Measurements from ENCODE around the gene MEP1B. TPM values are rescaled to one million over a fixed set of nuclear protein-coding genes. Genes with fewer than 3 reads are reported as not detected.

Gene MEP1B
- total RNA-seq, 4 donors from 2014 or later: 2.0 to 32.4 (median 19.9) TPM

DNA sequence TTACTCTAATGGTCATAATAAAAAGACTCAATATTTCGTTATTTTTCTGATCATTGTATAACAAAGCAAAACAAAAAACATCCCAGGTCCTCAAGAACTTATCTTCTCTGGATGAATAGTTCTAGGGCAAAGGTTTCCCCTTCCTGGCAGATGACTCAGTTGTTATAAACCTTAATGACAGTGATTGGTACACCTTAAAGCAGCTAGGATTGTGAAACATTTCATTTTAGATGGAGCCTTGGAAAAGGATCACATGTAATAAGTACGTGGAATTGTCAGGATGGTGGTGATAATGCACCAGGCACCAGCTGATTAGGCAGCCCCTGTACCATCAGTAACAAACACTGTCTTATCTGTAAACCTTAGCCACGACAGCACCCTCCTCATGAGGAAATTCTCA, 47.2 kb downstream of the MEP1B start:
- H3K9me3 ChIP-seq: no peaks in the 10 kb centered on the region
- 34 to 35% methylated on average over 3 of the region's 3 CpGs for WGBS, 2 donors (ENCODE audit: low coverage in 1 of 2)
- DNase-seq: no peak
- no peaks in the 10 kb centered on the region for H3K36me3 ChIP-seq
- H3K4me3 ChIP-seq: no peak overlapping the region
- intact Hi-C loops (cut with DNase I; ENCODE audit: low total_unique reads): no loop called here
- H3K4me1 ChIP-seq: peaks cover 0 to 11% (median 2%) of the 10 kb centered on the region in 4 donors
- peak overlapping the region in 1 of 4 donors; percentile 34 for H3K27ac ChIP-seq
- no peaks in the 10 kb centered on the region for H3K27me3 ChIP-seq
- TF ChIP-seq POLR2A (IDR thresholded peaks at IDR 0.05): no peak
- TF ChIP-seq POLR2AphosphoS5 (IDR thresholded peaks at IDR 0.05): peak in 1 of 3 donors; percentile 18
- in situ Hi-C loops (cut with MboI; ENCODE audit: low pct_ligation_motif_present in 1 of 4, low pct_unique_long_range_greater_than_20kb in 1 of 4, low sequenced_read_pairs in 3 of 4): no loop called here

DNA sequence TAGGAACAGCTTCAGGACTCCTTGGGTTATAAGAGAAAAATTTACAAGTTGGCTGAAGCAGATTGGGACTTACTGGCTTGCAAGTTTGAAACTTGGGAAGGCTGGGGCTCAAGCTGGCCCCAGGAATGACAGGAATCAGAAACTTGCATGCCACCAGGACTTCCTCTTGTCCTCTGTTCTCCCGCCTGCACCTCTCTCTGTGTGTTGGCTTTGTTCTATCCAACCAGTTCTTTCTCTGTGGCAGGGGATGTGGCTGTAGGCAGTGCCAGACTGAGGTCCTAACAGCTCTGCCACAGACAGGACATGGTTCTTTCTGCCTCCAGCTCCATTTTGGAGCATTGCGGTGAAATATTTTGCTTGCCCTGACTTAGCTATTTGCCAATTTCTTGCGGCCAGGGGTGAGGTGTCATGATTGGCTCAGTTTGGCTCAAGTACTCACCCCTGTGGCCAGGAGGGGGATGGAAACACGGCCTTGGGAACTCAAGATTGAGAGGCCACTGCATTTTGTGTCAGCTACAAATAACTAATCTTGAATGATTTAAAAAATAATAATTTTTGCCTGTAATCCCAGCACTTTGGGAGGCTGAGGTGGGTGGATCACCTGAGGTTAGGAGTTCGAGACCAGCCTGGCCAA, 48.9 kb downstream of the MEP1B start:
- Histone ChIP-seq H3K36me3 (no peaks in the 10 kb centered on the region), H3K27ac (no peak overlapping the region), H3K27me3 (no peaks in the 10 kb centered on the region), H3K4me3 (no peak overlapping the region), H3K4me1 (peaks cover 0 to 11% (median 2%) of the 10 kb centered on the region in 4 donors), H3K9me3 (no peaks in the 10 kb centered on the region)
- no peak for DNase-seq
- in situ Hi-C loops (cut with MboI; ENCODE audit: low pct_ligation_motif_present in 1 of 4, low pct_unique_long_range_greater_than_20kb in 1 of 4, low sequenced_read_pairs in 3 of 4) (no loop called here), intact Hi-C loops (cut with DNase I; ENCODE audit: low total_unique reads) (no loop called here)
- TF ChIP-seq POLR2AphosphoS5 (IDR thresholded peaks at IDR 0.05) (no peak), POLR2A (IDR thresholded peaks at IDR 0.05) (no peak), EP300 (IDR thresholded peaks at IDR 0.05; ENCODE audit: low read depth) (no peak)
- TF ChIP-seq, protein P1, sequence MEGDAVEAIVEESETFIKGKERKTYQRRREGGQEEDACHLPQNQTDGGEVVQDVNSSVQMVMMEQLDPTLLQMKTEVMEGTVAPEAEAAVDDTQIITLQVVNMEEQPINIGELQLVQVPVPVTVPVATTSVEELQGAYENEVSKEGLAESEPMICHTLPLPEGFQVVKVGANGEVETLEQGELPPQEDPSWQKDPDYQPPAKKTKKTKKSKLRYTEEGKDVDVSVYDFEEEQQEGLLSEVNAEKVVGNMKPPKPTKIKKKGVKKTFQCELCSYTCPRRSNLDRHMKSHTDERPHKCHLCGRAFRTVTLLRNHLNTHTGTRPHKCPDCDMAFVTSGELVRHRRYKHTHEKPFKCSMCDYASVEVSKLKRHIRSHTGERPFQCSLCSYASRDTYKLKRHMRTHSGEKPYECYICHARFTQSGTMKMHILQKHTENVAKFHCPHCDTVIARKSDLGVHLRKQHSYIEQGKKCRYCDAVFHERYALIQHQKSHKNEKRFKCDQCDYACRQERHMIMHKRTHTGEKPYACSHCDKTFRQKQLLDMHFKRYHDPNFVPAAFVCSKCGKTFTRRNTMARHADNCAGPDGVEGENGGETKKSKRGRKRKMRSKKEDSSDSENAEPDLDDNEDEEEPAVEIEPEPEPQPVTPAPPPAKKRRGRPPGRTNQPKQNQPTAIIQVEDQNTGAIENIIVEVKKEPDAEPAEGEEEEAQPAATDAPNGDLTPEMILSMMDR (IDR thresholded peaks at IDR 0.05): no peak
- WGBS, 2 donors (ENCODE audit: low coverage in 1 of 2): 89 to 92% methylated on average over 2 to 5 of the region's 5 CpGs

DNA sequence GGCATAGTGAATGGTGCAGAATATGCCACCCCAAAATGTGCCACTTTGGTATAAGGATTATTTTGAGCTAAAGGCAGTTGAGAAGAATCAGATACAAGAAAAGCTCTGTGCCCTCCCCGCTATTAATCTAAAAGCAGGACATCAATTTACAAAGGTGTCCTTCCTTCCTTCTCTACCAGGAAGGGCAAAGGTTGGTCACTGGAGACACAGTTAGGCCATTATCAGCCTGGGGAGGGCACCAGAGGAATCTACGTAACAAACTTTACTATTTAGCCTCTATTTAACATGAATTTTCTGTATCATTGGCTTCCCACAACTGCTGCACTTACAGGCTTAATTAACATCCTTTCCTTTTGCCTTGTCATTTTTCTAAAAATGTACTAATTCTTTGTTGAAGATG, 52.6 kb downstream of the MEP1B start:
- in situ Hi-C loops (cut with MboI; ENCODE audit: low pct_ligation_motif_present in 1 of 4, low pct_unique_long_range_greater_than_20kb in 1 of 4, low sequenced_read_pairs in 3 of 4): loop anchor here in 1 of 4 donors (10.0 kb wide), 1 partner anchor 58 kb away; no protein-coding TSS in a partner anchor
- TF ChIP-seq, protein P1 (IDR thresholded peaks at IDR 0.05): no peak
- TF ChIP-seq POLR2A (IDR thresholded peaks at IDR 0.05) (no peak), POLR2AphosphoS5 (IDR thresholded peaks at IDR 0.05) (no peak), EP300 (IDR thresholded peaks at IDR 0.05; ENCODE audit: low read depth) (no peak)
- 80 to 85% methylated on average over 1 to 2 of the region's 2 CpGs for WGBS, 2 donors (ENCODE audit: low coverage in 1 of 2)
- no peaks in the 10 kb centered on the region for H3K9me3 ChIP-seq
- no peak overlapping the region for H3K27ac ChIP-seq
- no peak for DNase-seq
- peaks cover 0 to 3% (median 0%) of the 10 kb centered on the region in 4 donors for H3K4me1 ChIP-seq
- no peak overlapping the region for H3K4me3 ChIP-seq
- no peaks in the 10 kb centered on the region for H3K36me3 ChIP-seq
- no peaks in the 10 kb centered on the region for H3K27me3 ChIP-seq
- intact Hi-C loops (cut with DNase I; ENCODE audit: low total_unique reads): no loop called here

DNA sequence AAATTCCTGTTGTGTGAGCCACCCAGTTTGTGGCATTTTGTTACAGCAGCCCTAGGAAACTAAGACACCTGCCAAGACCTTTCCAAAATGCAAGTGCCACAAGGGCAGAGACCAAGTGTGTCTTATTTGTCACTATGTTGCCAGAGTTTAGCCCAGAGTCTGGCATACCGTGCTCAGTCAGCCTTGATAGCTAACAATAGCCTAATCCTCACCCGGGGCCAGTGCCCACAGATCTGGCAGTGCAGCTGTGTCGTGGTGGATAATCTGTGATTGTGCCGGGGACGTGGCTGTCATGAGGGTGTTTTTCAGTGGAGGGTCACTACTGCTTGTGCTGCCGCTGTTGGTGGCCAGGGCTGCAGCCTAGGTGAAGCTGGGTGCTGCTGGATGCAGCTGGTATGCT, 53.5 kb downstream of the MEP1B start:
- TF ChIP-seq POLR2A (IDR thresholded peaks at IDR 0.05) (no peak), POLR2AphosphoS5 (IDR thresholded peaks at IDR 0.05) (no peak), EP300 (IDR thresholded peaks at IDR 0.05; ENCODE audit: low read depth) (no peak)
- TF ChIP-seq, protein P1 (IDR thresholded peaks at IDR 0.05): no peak

More for the DNA sequence above, 53.5 kb downstream of the MEP1B start:
- H3K27me3 ChIP-seq: no peaks in the 10 kb centered on the region
- no peak overlapping the region for H3K4me3 ChIP-seq
- intact Hi-C loops (cut with DNase I; ENCODE audit: low total_unique reads): no loop called here
- no peaks in the 10 kb centered on the region for H3K4me1 ChIP-seq
- DNase-seq: no peak
- WGBS, 2 donors (ENCODE audit: low coverage in 1 of 2): 89% methylated on average over 6 of the region's 6 CpGs; no CpG with 5 or more reads in 1 of the 2 donors
- H3K9me3 ChIP-seq: no peaks in the 10 kb centered on the region
- in situ Hi-C loops (cut with MboI; ENCODE audit: low pct_ligation_motif_present in 1 of 4, low pct_unique_long_range_greater_than_20kb in 1 of 4, low sequenced_read_pairs in 3 of 4): loop anchor here in 1 of 4 donors (10.0 kb wide), 1 partner anchor 59 kb away; no protein-coding TSS in a partner anchor
- no peaks in the 10 kb centered on the region for H3K36me3 ChIP-seq
- H3K27ac ChIP-seq: no peak overlapping the region
